Thymus (tissue), 11 donors: ENCODE results near the gene SSX4B. TPM values are rescaled to one million over a fixed set of nuclear protein-coding genes. Genes with fewer than 3 reads are reported as not detected.
"Not testable (repeated sequence)": the region's sequence is repeated elsewhere in the genome, so short reads cannot be mapped to it uniquely, and the experiment has no call there.

ENCODE experiments used
- DNase-seq, 9 donors: peaks; one replicate each; pipeline ENCODE4 v3.0.0-alpha.2; 2013; ENCODE audit warnings: low spot score in 9 of 9, low read depth in 6 of 9, missing footprints in 1 of 9
- H3K27ac ChIP-seq, 2 donors: one replicate each; pipeline ENCODE4 v1.5.1; 2013; ENCODE audit warnings: control low read depth in 1 of 2, low read depth in 1 of 2, low read length in 1 of 2, mild to moderate bottlenecking in 1 of 2, moderate library complexity in 1 of 2
- H3K27me3 ChIP-seq, 2 donors: one replicate each; pipeline ENCODE4 v1.5.1; 2013; ENCODE audit warnings: low read length in 1 of 2; ENCODE audit not compliant: control insufficient read depth in 2 of 2, insufficient read depth in 1 of 2
- H3K36me3 ChIP-seq, 2 donors: one replicate each; pipeline ENCODE4 v1.5.1; 2013; ENCODE audit warnings: low read length in 1 of 2, mild to moderate bottlenecking in 1 of 2, moderate library complexity in 1 of 2; ENCODE audit not compliant: control insufficient read depth in 2 of 2, insufficient read depth in 2 of 2
- H3K4me1 ChIP-seq, 2 donors: one replicate each; pipeline ENCODE4 v1.5.1; 2013; ENCODE audit warnings: low read length in 2 of 2; ENCODE audit not compliant: control insufficient read depth in 2 of 2, insufficient read depth in 2 of 2
- H3K4me3 ChIP-seq, 2 donors: one replicate each; pipeline ENCODE4 v1.5.1; 2013; ENCODE audit warnings: low read length in 2 of 2, control low read depth in 1 of 2, mild to moderate bottlenecking in 1 of 2
- H3K9me3 ChIP-seq, 2 donors: one replicate each; pipeline ENCODE4 v1.5.1; 2013; ENCODE audit warnings: low read length in 1 of 2, mild to moderate bottlenecking in 1 of 2; ENCODE audit not compliant: control insufficient read depth in 2 of 2, insufficient read depth in 1 of 2
- WGBS: extraction: QIAGEN DNeasy Blood & Tissue Kit; methylation state at CpG from one replicate; pipeline ENCODE4 v1.1.7; 2013; 5-methylcytosine and 5-hydroxymethylcytosine counted together
- polyA plus RNA-seq: library from polyadenylated mRNA; stranded (reverse); fragments of 200-250 nt; gene quantifications from one replicate; pipeline ENCODE4 v1.2.3, GENCODE V29; 2013
- total RNA-seq: library from RNA; stranded (reverse); fragments of 120-200 nt; gene quantifications from one replicate; pipeline ENCODE4 v1.2.4, GENCODE V29; 2013
- donor health status: healthy.

The SSX4B gene
- total and polyA plus RNA-seq, 2 donors, result not detected

DNA sequence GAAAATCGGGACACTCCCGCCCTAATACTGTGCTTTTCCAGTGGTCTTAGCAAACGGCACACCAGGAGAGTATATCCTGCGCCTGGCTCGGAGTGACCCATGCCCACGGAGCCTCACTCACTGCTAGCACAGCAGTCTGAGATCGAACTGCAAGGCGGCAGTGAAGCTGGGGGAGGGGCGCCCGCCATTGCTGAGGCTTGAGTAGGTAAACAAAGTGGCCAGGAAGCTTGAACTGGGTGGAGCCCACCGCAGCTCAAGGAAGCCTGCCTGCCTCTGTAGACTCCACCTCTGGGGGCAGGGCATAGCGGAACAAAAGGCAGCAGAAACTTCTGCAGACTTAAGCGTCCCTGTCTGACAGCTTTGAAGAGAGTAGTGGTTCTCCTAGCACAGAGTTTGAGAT is 22.0 kb upstream of the SSX4B start:
- H3K27ac ChIP-seq, H3K36me3 ChIP-seq, H3K27me3 ChIP-seq, H3K9me3 ChIP-seq, H3K4me3 ChIP-seq, H3K4me1 ChIP-seq, DNase-seq: not testable (repeated sequence)
- WGBS, result 86% methylated on average over 13 of the region's 13 CpGs

DNA sequence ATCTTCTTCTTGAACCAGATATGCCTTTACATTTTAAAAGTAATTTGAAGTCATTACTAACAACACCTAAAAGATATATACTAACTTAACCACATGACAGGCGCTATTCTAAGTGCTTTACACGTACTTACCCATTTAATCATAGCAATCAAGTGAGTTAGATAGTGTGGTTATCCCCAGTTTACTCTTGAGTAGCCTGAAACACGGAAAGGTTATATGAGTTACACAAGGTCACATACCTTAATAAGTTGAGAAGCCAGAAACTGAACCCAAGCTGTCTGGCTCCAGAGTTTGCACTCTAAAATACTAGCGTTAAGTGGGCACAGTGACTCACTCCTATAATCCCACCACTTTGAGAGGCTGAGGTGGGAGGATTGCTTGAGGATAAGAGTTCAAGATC is 18.4 kb upstream of the SSX4B start:
- DNase-seq, H3K27ac ChIP-seq, H3K9me3 ChIP-seq, H3K4me1 ChIP-seq, H3K4me3 ChIP-seq, H3K36me3 ChIP-seq, H3K27me3 ChIP-seq: not testable (repeated sequence)
- 94% methylated on average over 4 of the region's 4 CpGs for WGBS

DNA sequence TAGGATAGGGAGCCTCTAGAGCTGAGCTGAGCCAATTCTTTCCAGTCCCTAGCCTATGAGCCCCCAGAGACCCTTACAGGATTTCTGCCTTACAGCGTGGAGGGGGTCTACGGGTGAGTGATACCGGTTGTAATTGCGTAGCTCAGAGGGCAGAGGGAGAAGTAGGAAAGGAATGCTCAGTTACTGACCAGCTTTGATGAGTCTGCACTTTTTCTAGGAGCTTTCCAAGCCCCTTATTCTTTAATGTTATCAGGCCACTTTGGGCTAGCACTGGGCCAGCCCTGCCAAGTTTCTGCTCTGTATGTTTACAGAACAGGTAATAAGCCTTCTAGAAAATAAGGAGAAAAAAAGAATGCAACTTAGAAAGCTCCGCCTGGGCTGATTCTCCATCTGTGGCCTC is 17.8 kb upstream of the SSX4B start:
- not testable (repeated sequence) for DNase-seq, H3K27ac ChIP-seq, H3K4me1 ChIP-seq, H3K27me3 ChIP-seq, H3K9me3 ChIP-seq, H3K36me3 ChIP-seq, H3K4me3 ChIP-seq
- WGBS, result 81% methylated on average over 5 of the region's 5 CpGs

DNA sequence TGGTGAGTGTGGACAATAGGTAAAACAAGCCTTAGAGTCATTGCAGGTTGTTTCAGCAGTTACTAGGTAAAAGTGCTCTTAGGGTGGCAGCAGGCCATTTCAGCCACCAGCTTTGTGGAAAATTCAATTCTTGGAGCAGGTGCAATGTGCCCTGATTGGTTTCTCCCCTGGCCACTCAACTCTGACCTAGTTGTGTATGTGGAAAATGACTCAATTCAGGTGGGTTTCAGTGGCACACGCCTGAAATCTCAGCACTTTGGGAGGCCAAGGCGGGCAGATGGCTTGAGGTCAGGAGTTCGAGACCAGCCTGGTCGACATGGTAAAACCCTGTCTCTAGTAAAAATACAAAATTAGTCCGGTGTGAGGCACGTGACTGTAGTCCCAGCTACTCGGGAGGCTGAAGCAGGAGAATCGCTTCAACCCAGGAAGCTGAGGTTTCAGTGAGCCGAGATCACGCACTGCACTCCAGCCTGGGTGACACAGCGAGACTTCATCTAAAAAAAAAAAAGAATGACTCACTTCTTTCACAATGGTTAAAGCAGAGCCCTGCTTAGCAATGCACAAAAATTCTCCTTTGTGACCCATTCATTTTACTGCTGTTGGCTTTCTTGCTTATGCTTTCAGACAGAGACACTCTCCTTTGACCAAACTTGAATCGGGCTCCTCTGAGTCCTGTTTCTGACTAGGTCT is 15.4 kb upstream of the SSX4B start:
- no CpG with 5 or more reads among the region's 12 CpGs for WGBS

DNA sequence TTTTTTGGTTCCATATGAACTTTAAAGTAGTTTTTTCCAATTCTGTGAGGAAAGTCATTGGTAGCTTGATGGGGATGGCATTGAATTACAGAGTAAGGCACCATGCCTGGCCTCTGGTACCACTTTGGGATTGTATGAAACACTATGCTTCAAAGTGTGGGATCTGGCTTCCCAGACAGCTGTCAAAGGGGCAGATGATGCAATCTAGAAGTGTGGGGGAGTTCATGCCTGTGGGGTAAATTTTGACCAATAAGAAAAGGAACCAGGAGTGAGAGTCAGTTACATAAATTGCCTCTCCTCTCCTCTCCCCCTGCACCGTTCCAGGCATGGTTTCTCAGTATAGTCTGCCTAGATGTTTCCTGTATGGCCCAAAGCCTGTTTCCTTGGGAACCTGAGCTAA is 13.9 kb downstream of the SSX4B start:
- H3K27me3 ChIP-seq, H3K27ac ChIP-seq, H3K36me3 ChIP-seq, H3K4me1 ChIP-seq, H3K4me3 ChIP-seq, DNase-seq, H3K9me3 ChIP-seq: not testable (repeated sequence)
- 13% methylated on average over 1 of the region's 1 CpG for WGBS

More for the DNA sequence above, 15.4 kb upstream of the SSX4B start:
- H3K36me3 ChIP-seq, H3K27me3 ChIP-seq, H3K9me3 ChIP-seq, H3K4me3 ChIP-seq, H3K27ac ChIP-seq, H3K4me1 ChIP-seq, DNase-seq: not testable (repeated sequence)

DNA sequence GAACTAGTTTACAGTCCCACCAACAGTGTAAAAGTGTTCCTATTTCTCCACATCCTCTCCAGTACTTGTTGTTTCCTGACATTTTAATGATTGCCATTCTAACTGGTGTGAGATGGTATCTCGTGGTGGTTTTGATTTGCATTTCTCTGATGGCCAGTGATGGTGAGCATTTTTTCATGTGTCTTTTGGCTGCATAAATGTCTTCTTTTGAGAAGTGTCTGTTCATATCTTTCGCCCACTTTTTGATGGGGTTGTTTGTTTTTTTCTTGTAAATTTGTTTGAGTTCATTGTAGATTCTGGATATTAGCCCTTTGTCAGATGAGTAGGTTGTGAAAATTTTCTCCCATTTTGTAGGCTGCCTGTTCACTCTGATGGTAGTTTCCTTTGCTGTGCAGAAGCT is 14.8 kb downstream of the SSX4B start:
- H3K27ac ChIP-seq, DNase-seq, H3K27me3 ChIP-seq, H3K9me3 ChIP-seq, H3K4me3 ChIP-seq, H3K36me3 ChIP-seq, H3K4me1 ChIP-seq: not testable (repeated sequence)
- WGBS, result 91% methylated on average over 1 of the region's 2 CpGs

DNA sequence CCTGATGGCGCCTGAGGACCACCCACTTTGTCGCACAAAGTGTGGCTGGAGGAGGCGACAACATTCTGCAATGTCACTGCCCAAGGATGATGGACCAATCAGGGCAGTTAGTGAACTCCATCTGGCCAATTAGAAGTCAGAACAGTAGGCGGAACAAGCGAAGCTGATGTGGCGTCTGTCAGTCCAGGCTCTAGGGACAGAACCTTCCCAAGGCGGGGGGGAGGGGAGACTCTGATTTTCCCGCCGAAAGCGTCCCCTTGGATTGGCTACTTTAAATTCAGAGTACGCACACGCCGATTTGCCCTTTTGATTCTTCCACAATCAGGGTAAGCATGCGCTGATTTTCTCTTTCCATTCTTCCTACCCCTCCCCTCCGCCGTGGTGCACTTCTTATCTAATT is 28.5 kb downstream of the SSX4B start, which contains the start of gene SSX4:
TSS of gene SSX4 (plus strand) at position 301 of the 400 bp plus-strand sequence. CDS start 515 bp downstream, outside the sequence.
- H3K4me3 ChIP-seq, H3K4me1 ChIP-seq, H3K36me3 ChIP-seq, DNase-seq, H3K27me3 ChIP-seq, H3K27ac ChIP-seq, H3K9me3 ChIP-seq: not testable (repeated sequence)
- WGBS, result no CpG with 5 or more reads among the region's 16 CpGs

DNA sequence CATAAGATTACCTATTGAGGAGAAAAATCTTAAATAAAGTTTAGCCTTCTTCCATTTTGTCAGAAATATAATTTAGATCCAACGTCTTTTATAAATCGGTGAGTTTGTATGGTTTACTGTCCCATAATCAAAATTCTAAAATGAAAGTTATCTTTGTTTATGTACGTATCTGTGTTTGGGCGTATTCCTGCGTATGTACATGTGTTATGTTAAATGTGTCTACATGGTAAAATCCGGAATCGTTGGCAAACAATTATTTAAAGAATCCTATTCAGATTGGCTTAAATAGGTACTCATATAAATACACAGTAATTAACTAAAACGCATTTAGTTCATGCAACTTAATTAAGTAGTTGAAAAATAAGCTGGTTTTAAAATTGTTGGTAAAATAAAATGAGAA is 41.4 kb downstream of the SSX4B start:
- H3K27me3 ChIP-seq, H3K4me1 ChIP-seq, H3K9me3 ChIP-seq, H3K27ac ChIP-seq, DNase-seq, H3K36me3 ChIP-seq, H3K4me3 ChIP-seq: not testable (repeated sequence)
- WGBS, result no CpG with 5 or more reads among the region's 8 CpGs

DNA sequence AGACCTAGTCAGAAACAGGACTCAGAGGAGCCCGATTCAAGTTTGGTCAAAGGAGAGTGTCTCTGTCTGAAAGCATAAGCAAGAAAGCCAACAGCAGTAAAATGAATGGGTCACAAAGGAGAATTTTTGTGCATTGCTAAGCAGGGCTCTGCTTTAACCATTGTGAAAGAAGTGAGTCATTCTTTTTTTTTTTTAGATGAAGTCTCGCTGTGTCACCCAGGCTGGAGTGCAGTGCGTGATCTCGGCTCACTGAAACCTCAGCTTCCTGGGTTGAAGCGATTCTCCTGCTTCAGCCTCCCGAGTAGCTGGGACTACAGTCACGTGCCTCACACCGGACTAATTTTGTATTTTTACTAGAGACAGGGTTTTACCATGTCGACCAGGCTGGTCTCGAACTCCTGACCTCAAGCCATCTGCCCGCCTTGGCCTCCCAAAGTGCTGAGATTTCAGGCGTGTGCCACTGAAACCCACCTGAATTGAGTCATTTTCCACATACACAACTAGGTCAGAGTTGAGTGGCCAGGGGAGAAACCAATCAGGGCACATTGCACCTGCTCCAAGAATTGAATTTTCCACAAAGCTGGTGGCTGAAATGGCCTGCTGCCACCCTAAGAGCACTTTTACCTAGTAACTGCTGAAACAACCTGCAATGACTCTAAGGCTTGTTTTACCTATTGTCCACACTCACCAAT is 43.9 kb downstream of the SSX4B start:
- not testable (repeated sequence) for H3K4me3 ChIP-seq, H3K4me1 ChIP-seq, H3K27ac ChIP-seq, H3K27me3 ChIP-seq, DNase-seq, H3K36me3 ChIP-seq, H3K9me3 ChIP-seq
- WGBS, result no CpG with 5 or more reads among the region's 12 CpGs
